Loucy (cell line): Measurements from ENCODE around the gene ZNF70.

ENCODE experiments used
- CTCF ChIP-seq: fragments of 200-600 bp; sonication (generic); conservative IDR thresholded peaks from 2 replicates; pipeline ENCODE4 v1.5.1; 2014; ENCODE audit warnings: mild to moderate bottlenecking, antibody characterized with exemption, low read length
- EZH2phosphoT487 ChIP-seq: fragments of 200-600 bp; IDR thresholded peaks from 2 replicates; pipeline ENCODE4 v1.6.1; 2018; ENCODE audit warnings: antibody characterized with exemption, mild to moderate bottlenecking, moderate library complexity, borderline replicate concordance

- TF ChIP-seq CTCF, result no peak
- TF ChIP-seq EZH2phosphoT487, result no peak
These were observed 40.2 kb upstream of the ZNF70 start for GRCh38 chr22:23790819-23791737.
